HG03135 (cell line): Measurements from ENCODE around the gene CXorf58.
"Not testable (repeated sequence)": the region's sequence is repeated elsewhere in the genome, so short reads cannot be mapped to it uniquely, and the experiment has no call there.

ENCODE experiments used
- ATAC-seq: cut with Tn5 transposase; IDR thresholded peaks from one replicate; pipeline ENCODE4 v1.9.1; 2021; ENCODE audit warnings: mild to moderate bottlenecking, moderate library complexity; ENCODE audit not compliant: unreplicated experiment

Gene CXorf58, protein sequence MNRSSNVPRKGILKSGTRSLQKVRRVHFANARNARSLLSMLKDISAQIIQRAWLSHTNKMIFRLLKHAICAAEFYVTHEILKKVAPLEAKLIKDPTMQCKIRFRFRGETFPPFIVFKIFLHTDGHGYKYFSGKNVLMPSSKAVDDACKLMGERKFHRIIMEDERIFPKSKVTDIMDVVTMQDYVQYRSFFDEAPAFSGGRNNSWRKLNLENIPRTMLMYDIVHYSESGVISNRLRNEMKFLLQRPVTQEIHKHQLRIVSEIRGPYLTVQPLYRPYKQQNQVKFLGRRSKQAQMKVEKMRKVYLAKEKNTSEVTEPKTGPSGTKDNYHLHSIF

DNA sequence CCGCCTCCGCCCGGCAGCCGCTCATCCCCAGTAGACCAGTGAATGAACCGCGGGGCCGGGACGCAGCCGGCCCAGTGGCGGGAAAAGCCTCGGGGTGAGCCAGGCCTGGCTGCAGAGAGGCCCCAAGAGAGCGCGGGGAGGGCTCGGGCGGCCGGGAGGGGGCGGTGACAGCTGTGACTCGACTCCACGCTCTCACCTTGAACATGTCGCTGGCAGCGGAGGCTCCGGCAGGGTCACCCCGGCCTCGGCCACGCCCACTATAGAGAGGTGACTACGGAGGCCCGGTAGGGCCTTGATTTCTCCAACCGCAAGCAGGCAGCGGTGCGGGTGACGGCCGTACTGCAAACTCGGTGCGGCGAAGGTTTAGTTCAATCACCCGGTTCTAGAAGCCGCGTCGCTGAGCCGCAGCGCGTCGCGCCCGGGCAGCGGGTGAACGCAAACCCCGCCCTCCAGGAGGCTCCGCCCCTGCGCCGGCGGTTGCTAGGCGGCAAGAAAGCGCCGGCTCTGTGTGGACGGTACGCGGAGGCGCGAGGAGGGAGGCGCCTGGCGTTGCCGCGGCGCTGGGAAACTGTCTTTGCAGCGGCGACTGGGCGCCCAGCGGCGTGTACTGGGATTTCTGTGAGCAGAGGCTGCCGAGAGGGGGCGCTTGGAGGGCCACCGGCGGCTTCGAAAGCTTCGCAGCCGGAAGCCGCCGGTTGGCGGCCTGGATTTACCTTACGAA lies at the start of gene CXorf58, which contains the start of gene APOO:
CXorf58 (plus strand) TSS at position 509 of the 721 bp plus-strand sequence. CDS start 2,297 bp downstream, outside the sequence.
APOO (minus strand) TSS at position 441 of the 721 bp plus-strand sequence; CDS start at position 205, 236 bp downstream.
- ATAC-seq = peak; percentile 88

DNA sequence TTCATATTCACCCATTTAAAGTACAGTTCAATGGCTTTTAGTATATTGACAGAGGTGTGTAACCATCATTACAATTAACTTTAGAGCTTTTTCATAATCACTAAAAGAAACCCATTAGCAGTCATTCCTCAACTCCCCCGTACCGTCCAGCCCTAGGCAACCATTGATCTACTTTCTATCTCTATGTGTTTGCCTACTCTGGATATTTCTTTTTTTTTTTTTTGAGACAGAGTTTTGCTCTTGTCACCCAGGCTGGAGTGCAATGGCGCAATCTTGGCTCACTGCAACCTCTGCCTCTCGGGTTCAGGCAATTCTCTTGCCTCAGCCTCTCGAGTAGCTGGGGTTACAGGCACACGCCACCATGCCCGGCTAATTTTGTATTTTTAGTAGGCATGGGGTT lies 48.6 kb upstream of the CXorf58 start:
- not testable (repeated sequence) for ATAC-seq

DNA sequence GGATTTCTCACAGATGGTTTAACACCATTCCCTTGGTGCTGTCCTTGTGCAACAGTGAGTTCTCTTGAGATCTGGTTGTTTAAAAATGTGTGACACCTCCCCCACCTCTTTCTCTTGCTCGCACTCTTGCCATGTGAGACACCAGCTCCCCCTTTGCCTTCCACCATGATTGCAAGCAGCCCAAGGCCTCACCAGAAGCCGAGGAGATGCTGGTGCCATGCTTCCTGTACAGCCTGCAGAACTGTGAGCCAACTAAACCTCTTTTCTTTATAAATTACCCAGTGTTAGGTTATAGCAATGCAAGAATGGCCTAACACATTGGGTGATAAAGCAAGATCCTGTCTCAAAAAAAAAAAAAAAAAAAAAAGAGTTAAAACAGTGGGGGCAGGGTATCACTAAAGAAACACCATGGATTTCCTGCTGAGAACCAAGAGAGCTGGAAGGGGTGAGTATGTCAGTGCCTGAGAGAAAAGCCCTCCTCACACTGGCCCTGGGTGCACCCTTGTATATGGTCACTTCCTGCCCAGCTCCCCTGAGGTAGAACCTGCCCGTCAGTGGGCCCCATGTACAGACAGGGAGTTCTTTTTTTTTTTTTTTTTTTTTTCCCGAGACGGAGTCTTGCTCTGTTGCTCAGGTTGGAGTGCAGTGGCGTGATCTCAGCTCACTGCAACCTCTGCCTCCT lies 46.5 kb upstream of the CXorf58 start:
- ATAC-seq = no peak

DNA sequence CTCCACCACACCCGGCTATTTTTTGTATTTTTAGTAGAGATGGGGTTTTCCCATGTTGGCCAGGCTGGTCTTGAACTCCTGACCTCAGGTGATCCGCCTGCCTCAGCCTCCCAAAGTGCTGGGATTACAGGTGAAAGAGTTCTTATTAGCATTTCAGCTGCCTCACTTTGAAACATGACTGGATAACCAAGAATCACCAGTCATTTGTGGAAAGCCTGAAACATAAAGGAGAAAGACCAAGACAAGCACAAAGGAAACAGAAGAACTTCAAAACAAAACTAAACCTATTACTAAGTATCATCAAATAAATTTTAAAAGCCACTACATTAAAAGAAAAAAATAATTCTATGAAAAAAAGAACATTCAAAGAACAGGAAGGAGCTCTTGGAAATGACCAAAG lies 45.9 kb upstream of the CXorf58 start:
- not testable (repeated sequence) for ATAC-seq

DNA sequence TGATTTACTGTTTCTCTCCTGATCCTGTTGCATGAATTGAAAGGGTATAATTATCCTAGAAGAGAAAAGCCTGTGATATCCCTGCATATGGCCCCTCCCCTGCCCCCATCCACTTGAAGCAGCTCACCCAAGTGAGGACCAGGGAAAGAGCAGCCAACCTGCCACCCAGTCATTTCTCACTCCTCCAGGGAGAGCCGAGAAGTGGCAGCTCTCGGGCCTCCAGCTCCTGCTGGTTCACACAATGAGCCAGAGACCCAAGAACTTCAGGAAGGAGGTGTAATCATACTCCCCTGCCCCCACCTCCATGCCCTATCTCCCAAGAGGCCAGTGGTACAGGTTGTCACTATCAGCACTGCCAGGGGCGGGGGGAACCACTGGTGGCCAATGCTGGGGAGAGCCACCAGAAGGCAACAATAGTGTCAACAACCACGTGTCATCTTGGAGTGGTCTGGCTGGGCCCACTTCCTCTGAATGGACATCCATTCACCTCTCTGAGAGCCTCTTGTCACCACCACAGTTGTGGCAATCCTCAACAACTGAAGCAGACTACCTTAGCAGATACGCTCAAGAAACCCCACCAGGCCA lies 43.0 kb upstream of the CXorf58 start:
- no peak for ATAC-seq

DNA sequence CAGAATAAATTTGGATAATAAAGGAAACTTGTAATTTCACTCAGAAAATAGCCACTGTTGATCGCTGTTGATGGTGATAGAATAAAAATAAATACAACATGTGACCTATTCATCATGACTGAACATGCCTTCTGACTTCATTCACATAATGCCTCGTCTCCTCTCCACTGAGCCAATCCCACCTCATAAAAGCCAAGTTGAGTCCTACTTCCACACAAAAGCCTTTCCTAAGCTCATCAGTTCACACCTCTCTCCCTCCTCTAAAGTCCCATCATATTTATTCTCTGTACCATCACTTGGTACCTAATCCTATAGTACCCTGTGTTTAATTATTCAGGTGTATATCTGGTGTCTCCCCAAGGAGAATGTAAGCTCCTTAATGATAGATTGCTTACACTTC lies 37.8 kb upstream of the CXorf58 start:
- no peak for ATAC-seq

DNA sequence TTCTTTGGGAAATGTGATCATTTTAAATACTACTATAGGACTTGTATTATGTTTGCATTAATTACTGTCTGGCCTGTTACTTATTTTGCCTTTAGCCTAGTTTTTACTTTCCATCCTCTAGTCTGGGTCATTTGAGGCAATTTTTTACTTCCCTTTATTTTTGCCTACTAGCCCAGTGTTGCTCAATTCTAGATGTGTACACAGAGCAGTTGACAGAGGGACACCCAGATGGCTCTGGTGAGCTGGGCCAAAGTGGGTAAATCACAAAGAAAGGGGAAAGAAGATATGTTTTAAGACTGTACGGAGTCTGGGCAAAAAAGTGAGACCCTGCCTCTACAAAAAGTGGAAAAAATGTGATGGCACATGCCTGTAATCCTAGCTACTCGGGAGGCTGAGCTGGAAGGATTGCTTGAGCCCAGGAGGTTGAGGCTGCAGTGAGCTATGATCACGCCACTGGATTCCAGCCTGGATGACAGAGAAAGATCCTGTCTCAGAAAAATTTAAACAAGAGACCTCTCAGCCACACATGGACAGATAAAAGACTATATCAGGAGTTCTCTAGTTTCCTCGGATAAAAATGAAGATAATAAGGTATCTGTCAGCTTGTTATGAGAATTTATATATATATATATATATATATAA lies 35.8 kb upstream of the CXorf58 start:
- ATAC-seq = no peak

DNA sequence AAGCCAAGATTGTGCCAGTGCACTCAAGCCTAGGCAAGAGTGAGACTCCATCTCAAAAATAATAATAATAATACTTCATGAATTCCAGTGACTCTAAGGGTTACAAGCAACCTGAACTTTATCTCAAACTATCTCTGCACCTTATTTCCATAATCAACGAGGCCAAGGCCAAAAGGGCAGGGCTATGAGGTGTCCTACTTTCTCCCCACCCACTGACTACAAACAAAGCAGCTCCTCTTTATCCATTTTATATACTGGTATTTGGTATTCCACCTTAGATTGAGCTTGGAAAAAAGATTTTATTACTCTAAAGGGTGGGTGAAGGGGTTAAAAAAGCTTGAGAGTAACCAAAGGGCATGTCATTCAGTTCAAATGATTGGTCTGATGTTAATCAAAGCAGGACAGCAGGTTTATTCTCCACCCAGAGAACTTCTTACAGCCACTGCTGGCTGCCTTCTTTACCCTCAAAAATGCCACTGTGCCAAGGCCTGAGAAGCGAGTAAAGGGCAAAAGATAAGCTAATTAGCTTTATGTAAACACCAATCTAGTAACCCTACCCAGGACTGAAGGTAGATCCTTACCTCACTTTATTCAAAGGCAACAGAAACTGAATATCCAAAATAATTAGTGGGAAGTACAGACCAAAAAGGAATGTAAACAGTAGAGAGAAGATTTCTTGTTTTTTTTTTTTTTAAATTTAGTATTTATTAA lies 28.3 kb upstream of the CXorf58 start:
- ATAC-seq = no peak

DNA sequence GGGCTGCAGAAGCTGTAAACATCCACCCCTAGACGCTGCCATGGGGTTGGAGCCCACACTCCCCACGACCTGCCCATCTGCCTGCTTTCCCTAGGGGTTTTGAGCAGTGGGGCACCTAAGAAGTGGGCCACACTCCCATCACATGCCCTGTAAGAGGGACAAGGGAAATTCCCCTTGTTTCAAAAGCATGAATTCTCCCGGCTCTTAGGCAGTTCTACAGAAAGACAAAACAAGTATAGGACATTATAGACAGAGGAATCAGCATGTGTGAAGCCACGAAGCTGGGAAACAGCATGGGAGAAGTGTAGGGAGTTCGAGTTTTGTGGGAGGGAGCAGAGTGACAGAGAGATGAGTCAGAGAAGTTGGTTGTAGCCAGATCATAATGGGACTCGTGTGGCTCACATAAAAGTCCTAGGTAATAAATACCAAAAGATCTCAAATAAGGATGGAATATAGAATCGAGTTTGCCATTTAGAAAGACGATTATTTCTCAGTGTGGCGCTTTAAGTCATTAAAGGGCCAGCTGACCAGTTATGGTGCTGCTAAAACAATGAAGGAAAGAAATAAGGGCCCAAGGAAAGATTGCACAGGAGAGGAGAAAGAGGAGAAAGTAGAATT lies 24.0 kb upstream of the CXorf58 start:
- no peak for ATAC-seq

DNA sequence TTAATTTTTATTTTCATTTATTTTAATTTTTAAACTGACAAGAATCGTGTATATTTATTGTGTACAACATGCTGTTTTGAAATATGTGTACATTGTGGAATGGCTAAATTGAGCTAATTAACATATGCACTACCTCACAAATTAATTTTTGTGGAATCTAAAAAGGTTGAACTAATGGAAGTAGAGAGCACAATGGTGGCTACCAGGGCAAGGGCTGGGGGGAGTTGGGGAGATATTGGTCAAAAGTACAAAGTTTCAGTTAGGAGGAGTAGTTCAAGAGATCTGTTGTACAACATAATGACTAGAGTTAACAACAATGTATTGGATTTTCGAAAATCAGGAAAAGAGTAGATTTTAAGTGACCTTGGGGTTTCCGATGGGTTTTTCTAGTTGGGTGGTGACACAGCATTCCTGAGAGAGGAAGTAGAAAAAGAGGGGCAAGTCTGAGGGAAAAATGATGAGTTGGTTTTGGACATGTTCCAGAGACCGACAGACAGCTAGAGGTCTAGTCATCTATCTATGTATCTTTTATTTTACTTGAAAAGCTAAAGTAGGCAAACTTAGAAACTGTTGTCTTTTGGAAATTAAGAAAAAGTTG lies 23.3 kb upstream of the CXorf58 start:
- no peak for ATAC-seq

DNA sequence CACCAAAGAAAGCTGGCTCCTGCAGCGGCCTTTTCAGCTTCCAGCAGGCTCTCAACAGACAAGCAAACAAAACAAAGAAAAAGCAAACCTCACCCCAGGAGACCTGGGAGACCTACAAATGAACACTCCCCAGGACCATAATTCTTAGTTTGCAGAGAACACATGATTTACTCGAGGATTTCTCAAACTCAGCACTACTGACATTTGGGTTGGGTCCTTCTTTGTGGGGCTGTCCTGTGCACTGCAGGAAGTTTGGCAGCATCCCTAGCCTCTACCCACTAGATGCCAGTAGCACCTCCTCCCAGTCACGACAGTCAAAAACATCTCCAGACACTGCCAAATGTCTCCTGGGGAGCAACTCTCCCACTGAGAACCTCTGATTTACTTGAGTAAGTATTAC lies 22.0 kb upstream of the CXorf58 start:
- ATAC-seq = no peak

DNA sequence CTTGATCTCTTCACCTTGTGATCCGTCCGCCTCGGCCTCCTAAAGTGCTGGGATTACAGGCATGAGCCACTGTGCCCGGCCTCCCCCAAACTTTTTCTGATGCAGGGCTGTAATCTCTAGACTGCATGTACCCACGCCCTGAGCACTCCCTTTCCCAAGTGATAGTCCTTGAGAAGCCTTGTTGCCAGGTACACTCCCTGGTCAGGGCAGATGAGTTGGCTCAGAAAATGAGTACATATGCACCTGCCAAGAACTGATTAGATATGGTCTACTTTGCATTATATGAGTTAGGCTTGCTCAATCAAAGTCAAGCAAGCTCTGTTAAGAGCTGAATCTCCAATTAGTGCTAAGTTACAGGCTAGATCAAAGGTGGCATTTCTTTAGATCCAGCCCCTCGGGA lies 20.4 kb upstream of the CXorf58 start:
- no peak for ATAC-seq

DNA sequence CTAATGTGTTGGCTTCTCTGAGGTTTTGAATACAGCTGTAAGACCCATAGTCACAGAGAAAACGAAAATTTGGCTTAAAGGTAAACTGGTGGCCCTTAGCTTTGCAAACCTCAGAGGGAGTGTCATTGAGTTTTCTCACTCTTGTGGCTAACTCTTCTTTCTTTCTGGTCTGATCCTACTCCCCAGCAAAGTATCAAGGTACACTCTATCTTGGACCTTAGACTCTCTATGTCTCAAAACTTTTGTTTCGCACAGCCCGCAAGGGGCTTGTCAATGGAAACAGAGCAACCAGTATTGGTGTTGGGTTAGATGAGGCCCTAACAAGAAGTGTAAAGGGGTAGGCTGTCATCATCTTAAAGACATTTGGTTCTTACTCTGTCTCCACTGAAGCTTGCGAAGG lies 19.9 kb upstream of the CXorf58 start:
- ATAC-seq = no peak

DNA sequence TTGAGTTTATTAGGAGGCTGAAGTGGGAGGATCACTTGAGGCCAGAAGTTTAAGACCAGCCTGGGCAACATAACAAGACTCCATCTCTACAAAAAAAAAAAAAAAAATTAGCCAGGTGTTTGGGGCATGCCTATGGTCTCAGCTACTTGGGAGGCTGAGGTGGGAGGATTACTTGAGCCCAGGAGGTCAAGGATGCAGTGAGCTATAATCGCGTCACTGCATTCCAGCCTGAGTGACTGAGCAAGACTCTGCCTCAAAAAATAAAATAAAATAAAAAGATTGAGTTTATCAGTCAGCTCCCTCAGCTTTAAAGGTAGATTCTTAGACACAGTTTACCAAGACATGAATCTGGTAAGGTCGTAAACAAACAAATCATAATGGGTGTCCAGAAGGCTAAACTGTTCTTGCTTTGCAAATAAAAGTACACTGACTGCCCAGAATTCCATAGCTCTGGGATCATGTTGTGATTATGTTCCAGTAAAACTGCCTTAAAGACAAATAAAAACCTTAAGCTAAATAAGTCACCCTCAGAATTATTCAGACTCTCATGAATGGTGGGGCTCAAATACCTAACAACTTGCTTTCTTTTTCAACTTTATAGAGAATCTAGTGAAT lies 18.8 kb upstream of the CXorf58 start:
- ATAC-seq = no peak

DNA sequence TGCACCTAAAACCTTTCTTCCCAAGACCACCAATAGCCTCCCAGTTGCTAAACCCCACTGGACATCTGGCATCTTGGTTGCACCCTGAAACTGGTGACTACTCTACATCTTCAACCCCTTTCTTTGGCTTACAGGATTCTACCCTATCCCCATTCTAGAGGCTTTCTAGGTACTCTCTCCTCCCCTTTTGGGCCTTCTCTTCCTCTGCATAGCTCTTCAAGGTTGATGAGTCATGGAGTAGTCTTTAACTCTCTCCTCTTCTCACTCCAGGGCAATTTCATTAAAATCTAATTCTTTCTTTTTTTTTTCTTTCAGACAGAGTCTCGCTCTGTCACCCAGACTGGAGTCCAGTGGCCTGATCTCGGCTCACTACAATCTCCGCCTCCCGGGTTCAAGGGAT lies 16.9 kb upstream of the CXorf58 start:
- ATAC-seq = no peak

DNA sequence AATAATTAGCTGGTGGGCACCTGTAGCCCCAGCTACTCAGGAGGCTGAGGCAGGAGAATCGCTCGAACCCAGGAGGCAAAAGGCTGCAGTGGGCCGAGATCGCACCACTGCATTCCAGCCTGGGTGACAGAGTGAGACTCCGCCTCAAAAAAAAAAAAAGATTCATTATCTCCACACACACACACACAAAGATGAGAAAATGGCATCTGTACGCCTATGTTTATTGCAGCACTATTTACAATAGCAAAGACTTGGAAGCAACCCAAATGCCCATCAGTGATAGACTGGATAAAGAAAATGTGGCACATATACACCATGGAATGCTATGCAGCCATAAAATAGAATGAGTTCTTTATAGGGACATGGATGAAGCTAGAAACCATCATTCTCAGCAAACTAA lies 12.8 kb upstream of the CXorf58 start:
- ATAC-seq = not testable (repeated sequence)

DNA sequence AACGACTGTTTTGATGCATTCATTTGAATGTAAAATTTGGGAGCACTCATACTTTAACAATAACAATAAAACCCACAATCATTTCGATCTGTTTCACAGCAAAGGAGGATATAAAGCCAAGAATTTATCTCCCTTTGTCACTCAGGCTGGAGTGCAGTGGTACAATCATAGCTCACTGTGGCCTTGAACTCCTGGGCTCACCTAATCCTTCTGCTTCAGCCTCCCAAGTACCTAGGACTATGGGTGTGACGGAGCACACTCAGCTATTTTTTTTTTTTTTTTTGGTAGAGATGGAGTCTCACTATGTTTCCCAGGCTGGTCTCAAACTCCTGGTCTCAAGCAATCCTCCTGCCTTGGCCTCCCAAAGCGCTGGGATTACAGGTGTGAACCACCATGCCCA lies 11.3 kb upstream of the CXorf58 start:
- ATAC-seq = not testable (repeated sequence)

DNA sequence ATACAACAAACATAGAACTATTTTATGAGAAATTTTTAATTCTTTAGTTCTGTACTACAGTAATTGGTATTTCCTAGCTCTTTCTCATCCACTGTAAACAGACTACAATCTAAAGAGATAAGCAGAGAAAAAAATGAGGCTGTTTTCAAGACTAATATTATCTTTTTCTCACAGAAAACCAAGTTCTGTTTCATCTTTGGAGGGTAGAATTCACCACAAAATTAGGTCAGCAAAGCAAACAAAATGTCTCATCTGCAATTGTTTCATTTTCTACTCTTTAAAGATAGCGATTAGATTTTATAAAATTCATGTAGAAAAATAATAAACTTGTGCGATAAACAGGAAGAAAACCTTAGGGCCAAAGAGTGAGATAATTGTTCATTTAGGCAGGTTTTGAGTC lies 10.8 kb upstream of the CXorf58 start:
- no peak for ATAC-seq

DNA sequence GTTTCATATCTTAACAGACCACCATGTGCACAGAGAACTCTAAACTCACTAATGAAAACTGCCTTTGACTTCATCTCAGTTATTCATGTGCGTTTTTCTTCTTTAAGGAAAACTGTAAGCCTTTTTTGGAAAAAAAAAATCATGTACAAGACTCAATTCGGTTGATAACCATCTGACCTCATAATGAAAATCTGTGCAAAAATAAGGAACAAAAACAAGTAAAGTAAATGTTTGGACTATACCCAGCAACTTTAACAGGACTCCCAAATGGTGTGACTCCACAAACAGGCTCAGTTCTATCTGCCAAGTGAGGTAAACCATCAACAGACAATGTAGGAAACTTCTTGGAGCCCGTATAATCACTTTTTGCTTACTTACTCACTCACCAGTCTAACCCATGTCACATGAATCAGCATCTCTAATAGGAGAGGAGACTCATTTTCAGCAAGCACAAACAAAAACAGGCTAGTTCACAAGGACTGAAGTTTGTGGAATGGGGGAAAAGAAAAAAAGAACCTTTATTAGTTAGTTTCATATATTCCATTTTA lies 9.3 kb upstream of the CXorf58 start:
- ATAC-seq = no peak
